Stimulated activated CD8-positive, alpha-beta memory T cell treated with anti-CD3 and anti-CD28 coated beads, Interleukin-12 subunit alpha, Interleukin-12 subunit beta, amount 100 ng/mL, for 4 hours (primary cell): ENCODE data around the gene HAPLN3.

Source experiments
- DNase-seq: peaks from one replicate; pipeline ENCODE4 v3.0.0-alpha.2; 2020; ENCODE audit warnings: low read depth

The HAPLN3 gene

DNA sequence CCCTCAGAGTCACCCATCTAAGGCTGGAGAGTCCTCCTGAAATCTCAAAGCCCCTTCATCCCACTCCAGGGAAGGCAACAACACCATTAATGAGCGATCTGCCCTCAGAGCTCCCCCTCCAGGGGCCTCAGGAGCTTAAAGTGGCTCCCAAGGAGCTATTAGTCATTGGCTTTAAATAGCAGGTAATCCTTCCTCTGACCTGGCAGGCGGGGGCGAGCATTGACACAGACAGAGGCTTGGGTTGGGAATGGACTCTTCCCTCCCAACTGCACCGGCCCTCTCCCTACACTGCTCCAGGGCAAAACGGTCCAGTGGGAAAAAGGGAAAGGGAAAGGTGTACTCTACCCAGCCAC lies 16.4 kb upstream of the HAPLN3 start:
- no peak for DNase-seq

DNA sequence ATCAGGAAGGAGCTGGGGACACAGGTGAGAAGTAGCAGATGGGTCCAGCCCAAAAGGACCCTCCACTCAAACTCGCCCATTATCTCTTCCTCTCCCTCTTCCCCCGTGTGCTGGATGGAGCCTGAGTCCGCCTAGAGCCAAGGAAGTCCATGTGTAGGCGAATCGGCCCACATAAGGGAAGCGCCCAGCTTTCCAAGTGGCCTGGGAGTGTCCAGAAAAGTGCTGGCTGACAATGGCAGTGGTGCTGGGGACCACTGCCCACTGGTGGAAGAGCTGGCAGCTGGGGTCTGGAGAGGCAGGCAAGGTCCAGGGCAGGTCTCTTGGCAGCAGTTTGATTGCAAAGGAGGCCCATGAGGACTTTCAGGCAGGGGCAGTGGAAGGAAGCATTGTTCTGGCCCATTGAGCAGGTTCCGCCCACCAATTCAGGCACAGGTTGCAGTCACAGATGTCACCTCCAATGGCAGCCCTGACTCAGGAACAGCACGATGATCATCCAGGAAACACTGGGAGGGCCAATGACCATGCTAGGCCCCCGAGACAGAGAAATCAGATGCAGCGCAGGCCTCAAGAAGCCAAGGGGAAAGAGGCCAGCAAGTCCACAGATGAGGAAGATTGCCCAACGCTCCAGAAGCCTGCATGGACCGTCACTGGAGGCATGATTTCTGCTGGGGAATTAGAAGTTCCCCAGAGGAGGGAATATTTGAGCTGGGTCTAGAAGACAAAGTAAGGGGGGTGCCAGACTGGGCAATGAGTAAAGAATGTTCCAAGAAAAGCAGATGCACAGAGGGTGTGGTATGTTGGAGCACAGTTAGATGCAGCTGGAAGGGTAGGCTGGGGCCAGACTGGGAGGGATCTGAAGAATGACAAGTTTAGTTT lies 14.8 kb upstream of the HAPLN3 start:
- DNase-seq: no peak

DNA sequence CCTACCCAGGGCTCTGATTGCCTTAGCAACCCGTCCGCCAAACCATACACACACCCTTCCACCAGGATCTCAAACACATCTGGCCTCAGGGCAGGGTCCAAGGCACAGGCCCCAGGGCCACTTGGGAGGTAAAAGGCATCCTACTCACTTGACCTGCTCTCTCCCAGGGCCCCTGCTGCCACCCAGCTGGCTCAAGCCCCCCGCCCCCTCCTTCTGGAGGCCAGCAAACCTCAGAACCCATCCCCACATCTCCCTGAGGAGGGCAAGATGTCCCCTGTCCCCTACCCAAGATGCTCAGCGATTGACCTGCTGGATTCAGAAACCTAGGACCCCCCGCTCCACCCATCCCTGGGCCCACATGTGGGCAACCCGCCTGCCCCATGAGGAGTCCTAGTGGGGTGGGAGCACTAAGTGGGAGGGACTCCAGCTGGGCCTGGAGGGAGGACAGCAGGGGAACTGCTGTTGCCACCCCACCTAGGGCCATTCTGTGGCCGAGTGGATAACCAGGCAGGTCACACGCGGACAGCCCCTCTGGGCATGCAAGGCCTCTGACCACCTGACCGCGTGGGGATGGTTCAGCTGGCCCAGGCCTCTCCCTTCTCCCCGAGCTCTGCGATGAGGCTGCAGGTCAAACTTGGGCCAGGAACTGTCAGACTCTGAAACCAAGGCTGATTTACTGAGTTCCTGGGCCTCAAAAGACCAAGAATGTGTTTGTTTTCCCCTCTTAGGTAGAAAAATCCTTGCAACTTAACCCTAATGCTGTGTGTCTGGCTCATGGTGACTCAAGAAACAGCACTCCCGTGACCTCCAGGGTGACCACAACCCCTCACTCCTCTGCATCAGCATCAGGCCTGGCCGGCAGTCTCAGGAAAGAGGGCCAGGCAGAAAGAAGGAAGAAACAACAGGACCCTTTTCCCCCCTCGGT lies 13.6 kb upstream of the HAPLN3 start:
- DNase-seq: no peak

- no peak for DNase-seq
Observed at GRCh38 chr15:88908123-88908522, 12.8 kb upstream of the HAPLN3 start.

- no peak for DNase-seq
Observed at GRCh38 chr15:88907111-88907510, 11.8 kb upstream of the HAPLN3 start.

DNA sequence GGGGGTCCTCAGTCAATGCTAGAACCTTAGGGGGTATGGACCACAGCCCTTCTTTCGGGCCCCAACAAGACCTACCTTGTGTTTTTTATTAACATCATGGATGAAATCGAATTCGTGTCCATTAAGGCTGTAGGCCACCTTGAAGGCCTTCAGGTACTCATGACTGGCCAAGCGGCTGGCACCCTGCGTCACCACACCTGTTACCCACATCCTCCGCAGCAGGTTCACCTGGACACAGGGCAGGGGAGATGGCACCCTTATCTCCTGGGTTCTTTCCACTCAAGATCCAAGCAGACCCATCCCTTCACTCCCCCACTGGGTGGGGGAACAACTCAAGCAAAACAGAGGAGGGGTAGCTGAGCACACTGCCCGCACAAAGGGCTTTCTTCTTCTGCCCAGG lies 11.2 kb upstream of the HAPLN3 start:
- no peak for DNase-seq

DNA sequence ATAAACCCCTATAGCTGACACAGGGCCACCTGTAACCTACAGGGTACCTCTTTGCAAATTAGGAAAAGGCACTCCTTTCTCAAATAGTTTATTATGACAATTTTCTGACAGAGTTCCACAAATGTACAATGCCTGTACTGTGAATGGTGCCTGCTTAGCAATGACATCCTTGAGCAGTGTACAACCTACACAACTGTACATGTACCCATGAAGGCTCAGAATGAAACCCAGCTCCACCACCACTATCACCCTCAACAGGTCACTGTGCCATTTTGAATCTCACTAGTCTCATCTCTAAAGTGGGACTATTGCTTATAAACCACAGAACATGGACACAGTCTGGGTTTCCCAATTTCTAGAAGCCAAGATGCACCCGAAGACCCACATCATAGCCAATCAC lies 10.8 kb upstream of the HAPLN3 start:
- DNase-seq: no peak

DNA sequence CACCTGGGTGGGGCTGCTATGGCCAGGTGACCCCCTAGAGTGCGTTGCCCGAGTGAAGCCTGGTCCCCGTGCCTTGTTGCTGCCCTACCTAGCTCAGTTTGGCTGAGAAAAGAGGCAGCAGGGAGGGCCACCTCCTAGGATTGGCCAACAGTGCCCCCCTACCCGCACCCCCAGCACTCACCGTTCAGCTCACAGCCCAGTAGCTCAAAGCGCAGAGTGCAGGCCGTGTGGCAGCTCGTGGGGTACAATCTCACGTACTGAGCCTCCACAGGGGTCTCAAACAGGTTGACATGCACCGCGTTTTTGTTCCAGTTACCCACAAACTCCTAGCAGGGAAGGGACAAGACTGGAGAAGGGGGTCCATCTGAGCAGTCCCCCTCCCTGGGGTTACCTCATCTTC lies 10.2 kb upstream of the HAPLN3 start:
- DNase-seq: no peak

- peak; percentile 76 for DNase-seq
Observed at GRCh38 chr15:88904624-88905327, 9.4 kb upstream of the HAPLN3 start.

- no peak for DNase-seq
Observed at GRCh38 chr15:88904257-88904623, 8.9 kb upstream of the HAPLN3 start.

DNA sequence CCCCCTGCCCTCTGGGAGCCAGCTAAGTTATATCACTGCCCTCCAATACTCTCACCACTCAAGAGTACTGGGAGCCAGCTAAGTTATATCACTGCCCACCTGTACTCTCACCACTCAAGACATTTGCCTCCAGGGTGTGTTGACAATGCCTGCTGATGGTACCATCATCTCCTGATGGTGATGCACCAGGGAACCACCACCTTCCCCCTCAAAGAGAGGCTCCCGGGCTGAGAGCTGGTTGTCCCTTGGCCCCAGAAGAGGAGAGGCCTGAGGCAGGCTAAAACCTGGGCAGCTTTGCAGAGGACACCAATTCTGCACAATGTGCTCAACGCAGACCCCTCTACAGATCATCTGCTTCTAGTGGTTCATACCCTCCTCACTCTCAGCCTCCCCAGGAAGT lies 7.5 kb upstream of the HAPLN3 start:
- DNase-seq: no peak

DNA sequence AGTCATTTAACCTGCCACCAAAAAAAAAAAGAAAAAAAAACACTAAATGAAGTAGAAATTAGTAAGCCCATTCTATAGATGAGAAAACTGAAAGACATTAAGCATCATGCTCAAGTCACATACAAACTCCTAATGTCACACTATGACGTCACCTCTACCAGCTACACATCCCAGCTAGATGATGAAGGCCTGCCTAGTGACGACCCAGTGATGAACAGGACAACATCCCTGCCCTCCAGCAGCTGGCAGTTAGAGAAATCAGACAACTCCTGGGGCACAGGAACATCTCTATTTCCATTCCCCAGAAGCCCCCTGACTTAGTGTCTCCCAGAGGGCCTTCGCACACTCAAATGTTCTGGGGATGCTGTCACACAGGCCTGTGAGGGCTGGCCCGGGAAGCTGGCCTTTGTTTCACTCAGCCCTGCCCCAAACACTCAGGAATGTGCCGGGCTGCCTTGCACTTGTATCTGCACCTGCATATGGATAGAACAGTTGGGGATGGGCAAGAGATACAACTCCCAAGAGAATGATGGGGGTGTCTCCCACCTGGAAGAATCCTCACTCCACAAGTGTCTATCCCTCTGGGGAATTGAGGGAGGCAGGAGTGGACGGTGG lies 7.0 kb upstream of the HAPLN3 start:
- DNase-seq: no peak

DNA sequence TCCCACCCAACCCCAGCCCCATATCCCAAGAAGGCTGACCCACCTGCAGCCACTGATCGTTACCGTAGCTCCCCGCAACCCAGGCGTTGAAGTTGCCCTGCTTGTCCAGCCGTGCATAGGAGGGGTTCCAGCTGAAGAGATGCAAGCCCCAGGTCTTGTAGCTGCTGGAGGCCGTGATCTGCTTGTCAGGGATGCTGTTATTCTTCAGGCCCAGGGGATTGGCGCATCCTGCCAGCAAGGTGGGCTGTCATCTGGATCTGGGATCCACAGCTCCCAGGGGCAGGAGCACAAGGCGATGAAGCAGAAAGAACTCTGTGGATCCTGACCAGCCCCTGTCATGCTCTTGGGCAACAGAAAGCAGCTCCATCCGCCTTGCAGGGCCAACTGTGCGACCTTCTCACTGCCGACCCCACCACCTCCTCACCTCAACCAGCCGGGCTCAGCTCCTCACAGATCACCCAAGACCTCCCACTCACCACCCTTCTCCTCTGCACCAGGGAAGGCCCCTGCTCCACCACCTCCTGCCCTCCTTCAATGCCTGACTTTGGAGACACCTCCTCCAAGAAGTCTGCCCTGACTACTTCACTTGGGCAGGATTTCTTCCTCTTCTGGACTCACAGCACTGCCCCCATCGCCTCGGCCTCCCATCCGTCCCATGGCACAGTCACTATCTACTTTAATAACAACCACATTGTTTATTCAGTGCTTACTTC lies 6.3 kb upstream of the HAPLN3 start:
- no peak for DNase-seq

DNA sequence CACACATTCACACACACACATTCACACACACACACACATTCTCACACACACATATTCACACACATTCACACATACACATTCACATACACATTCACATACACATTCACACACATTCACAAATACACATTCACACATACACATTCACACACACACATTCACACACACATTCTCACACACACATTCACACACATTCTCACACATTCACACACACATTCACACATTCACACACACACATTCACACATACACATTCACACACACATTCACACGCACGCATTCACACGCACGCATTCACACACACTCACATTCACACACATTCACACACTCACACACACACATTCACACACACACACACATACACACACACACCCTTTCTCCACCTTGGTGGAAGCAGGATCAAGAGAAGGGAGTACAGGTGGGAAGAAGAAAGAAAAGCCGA lies 5.7 kb upstream of the HAPLN3 start:
- no peak for DNase-seq

DNA sequence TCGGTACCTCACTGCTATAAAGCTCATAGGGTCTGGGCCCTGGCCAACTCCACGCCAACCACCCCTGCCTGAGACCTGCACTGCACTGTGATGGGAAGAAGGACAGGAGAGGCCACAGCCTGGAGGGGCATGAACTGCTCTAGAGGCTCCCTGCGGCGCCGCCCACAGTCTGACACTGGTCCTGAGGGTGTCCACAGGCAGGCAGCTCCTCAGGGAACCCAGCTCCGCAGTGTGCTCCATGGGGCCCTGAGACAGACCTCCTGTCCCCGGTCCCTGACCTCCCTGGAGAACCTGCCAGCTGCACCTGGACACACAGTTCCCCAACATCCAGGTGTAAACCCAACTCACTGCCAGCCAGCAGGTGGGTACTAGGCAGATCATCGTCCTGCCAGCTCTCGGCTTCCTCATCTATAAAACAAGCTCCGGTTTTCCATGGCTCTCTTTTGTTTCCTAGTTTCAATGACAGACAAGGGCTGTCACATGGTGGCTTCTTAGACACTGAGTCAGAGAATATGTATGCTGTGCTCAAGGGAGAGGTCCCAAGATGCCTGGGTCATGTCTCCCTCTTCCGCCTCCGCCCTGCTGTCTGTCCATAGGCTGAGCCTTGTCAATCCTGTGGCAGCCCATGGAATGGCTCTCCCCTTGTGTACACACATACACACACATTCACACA lies 5.1 kb upstream of the HAPLN3 start:
- no peak for DNase-seq

- no peak for DNase-seq
Observed at GRCh38 chr15:88899251-88899650, 3.9 kb upstream of the HAPLN3 start.

- DNase-seq: no peak
Observed at GRCh38 chr15:88898736-88899135, 3.4 kb upstream of the HAPLN3 start.

DNA sequence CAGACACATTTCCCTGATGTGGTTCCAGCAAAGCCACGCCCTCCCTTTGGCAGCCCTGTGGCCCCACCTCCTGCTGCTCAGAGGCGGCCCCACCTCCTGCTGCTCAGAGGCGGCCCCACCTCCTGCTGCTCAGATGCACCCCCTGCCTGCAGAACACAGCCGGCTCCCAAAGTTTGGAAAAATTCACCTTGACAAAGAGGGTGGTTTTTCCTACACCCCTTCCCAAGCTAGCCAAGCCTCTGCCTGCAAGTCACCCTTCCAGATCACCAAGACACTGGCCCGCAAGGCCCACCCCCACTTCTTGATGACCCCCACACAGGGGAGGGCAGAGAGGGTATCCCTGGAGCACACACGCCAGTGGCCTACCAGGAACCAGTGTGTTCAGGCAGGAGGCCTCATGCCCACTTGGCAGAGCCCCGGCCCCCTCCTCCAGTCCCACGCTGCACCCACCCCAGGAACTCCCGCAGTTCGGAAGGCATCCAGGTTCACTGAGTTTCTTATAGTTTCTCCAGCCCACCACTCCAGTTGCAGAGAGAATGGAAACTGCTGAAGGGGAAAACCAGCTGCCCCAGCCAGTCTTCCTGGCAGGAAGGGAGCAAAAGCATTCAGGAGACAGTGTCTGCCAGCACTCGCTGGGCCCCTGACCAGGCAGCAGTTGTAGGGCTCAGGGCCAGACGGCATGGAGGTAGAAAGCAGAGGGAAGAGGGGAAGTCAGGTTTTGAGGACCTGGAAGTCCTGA lies 2.3 kb upstream of the HAPLN3 start:
- DNase-seq: peak; percentile 54

GRCh38 chr15:88897142-88897455 lies 1.8 kb upstream of the HAPLN3 start:
- DNase-seq: no peak

DNA sequence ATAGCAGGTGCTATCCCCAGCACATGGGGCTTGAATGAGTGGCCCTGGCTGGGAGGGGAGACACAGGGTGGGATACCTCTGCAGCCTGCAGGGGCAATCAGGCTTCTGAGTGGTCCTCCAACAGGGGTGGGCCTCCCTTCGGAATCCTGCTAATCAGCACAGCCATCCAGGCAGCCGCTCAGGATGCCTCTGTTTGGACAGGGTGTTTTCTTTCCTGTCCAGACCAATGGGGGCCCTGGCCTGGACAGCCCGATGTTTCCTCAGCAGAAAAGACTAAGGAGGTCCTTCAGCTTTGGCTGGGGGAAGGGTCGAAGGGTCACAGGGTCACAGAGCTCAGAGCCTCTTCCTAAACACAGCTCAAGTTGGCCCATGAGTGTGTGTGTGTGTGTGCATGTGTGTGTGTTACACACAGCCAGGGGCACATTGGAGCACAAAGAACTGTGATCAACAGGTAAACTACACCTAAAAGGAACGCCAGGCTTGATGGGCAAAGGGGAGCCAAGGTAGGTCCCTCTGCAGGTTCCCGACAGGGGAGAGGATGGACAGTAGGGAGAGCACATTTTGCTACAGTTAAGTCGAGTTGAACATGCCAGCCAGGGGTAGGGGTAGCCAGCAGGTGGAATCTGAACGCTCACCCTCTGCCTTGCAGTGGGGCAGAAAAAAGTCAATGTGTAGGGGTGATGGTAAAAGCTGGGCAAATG lies 1.1 kb upstream of the HAPLN3 start:
- no peak for DNase-seq
